K562 (cell line): ENCODE measurements around the gene ATP6V0C. TPM values are rescaled to one million over a fixed set of nuclear protein-coding genes. Genes with fewer than 3 reads are reported as not detected.
A peak's percentile ranks its signal among the peaks of the same experiment; 100 is the strongest.

Source experiments
- AFF4 ChIP-seq: sonication (generic); formaldehyde crosslinking; IDR thresholded peaks from 2 replicates; pipeline ENCODE4 v1.8.0; 2023; ENCODE audit warnings: mild to moderate bottlenecking, missing genetic modification reagents
- E2F6 ChIP-seq, 2 experiments: IDR thresholded peaks; 2 replicates each; pipeline ENCODE4 v1.6.1; 2011; ENCODE audit warnings: borderline replicate concordance in 1 of 2, control low read depth in 1 of 2, low read depth in 1 of 2, low read length in 1 of 2, mild to moderate bottlenecking in 1 of 2, mixed read lengths in 1 of 2, moderate library complexity in 1 of 2; ENCODE audit not compliant: insufficient read depth in 1 of 2, insufficient read length in 1 of 2, poor library complexity in 1 of 2, severe bottlenecking in 1 of 2; ENCODE audit errors: extremely low read depth in 1 of 2
- ERF ChIP-seq: fragments of 450-650 bp; formaldehyde crosslinking; IDR thresholded peaks from 2 replicates; pipeline ENCODE4 v1.4.0; 2020; ENCODE audit warnings: mild to moderate bottlenecking, mixed read lengths
- GABPB1 ChIP-seq: sonication (generic); formaldehyde crosslinking; IDR thresholded peaks from 2 replicates; pipeline ENCODE4 v1.8.0; 2022; ENCODE audit warnings: mild to moderate bottlenecking, missing genetic modification reagents
- HCFC1 ChIP-seq: IDR thresholded peaks from 2 replicates; pipeline ENCODE4 v1.6.1; 2012; ENCODE audit warnings: low read depth, low read length, improper control_type of control experiment
- MXI1 ChIP-seq: IDR thresholded peaks from 2 replicates; pipeline ENCODE4 v1.6.1; 2011; ENCODE audit warnings: low read depth, mild to moderate bottlenecking, improper control_type of control experiment, low read length
- PHB ChIP-seq: fragments of 250-450 bp; sonication (Bioruptor Pico); IDR thresholded peaks from 2 replicates; pipeline ENCODE4 v1.5.0; 2021
- PHF21A ChIP-seq: fragments of 450-650 bp; IDR thresholded peaks from 2 replicates; pipeline ENCODE4 v1.6.1; 2017; ENCODE audit warnings: low read depth, borderline replicate concordance
- PTTG1 ChIP-seq: fragments of 450-650 bp; IDR thresholded peaks from 2 replicates; pipeline ENCODE4 v1.6.1; 2016; ENCODE audit warnings: low read depth, mild to moderate bottlenecking, missing genetic modification characterization, missing compliant biosample characterization
- RERE ChIP-seq: sonication (generic); formaldehyde crosslinking; IDR thresholded peaks from 2 replicates; pipeline ENCODE4 v1.8.0; 2023; ENCODE audit warnings: missing genetic modification reagents, mild to moderate bottlenecking, borderline replicate concordance
- TAF1 ChIP-seq: IDR thresholded peaks from 2 replicates; pipeline ENCODE4 v1.6.1; 2011; ENCODE audit warnings: mild to moderate bottlenecking, low read length, moderate library complexity; ENCODE audit not compliant: insufficient read depth, control insufficient read depth, severe bottlenecking; ENCODE audit errors: extremely low read depth
- YBX1 ChIP-seq: fragments of 450-650 bp; IDR thresholded peaks from 2 replicates; pipeline ENCODE4 v1.7.1; 2016; ENCODE audit warnings: mild to moderate bottlenecking
- ZBTB9 ChIP-seq: fragments of 450-650 bp; formaldehyde crosslinking; IDR thresholded peaks from 2 replicates; pipeline ENCODE4 v1.4.0; 2020; ENCODE audit warnings: mild to moderate bottlenecking, moderate library complexity
- polyA plus RNA-seq, 8 experiments: library from polyadenylated mRNA; depleted of rRNA in 4 of 8; stranded (reverse) in 5 of 8; unstranded in 3 of 8; fragments of >200 nt; fragmentation: Nextera tagmentation in 2 of 8; fragmentation: Illumina TruSeq in 1 of 8; extraction: Ambion mirVana in 2 of 8; extraction: Trizol in 1 of 8; gene quantifications; 2 replicates each; pipeline versions ENCODE4 v1.2.1 to v1.2.3, GENCODE V29; 2011 to 2014; ENCODE audit warnings: inconsistent platforms in 1 of 8, missing spikeins in 1 of 8
- total RNA-seq, 7 experiments: library from RNA; depleted of rRNA in 6 of 7; stranded (reverse); fragments of >200 nt in 6 of 7; fragmentation: Illumina TruSeq in 2 of 7; extraction: Trizol in 2 of 7; gene quantifications; 2 replicates each; pipeline versions ENCODE4 v1.2.1 to v1.2.3, GENCODE V29; 2011 to 2021; ENCODE audit warnings: low replicate concordance in 1 of 7

ATP6V0C gene
- total and polyA plus RNA-seq, 9 of the 15 experiments (the other 6 are each of a cell fraction or from before 2014, with no cell fraction given): 2.9 to 228 (median 22.7) TPM

- TF ChIP-seq AFF4 (CRISPR knock-in tag): no peak
- TF ChIP-seq HCFC1: peak; percentile 51; the same call in 1 of the 2 replicates
- no peak for TF ChIP-seq MXI1
- TF ChIP-seq ERF (CRISPR knock-in tag): no peak
- peak; percentile 73; the same call in 1 of the 2 replicates for TF ChIP-seq ZBTB9 (CRISPR knock-in tag)
- peak; percentile 38 for TF ChIP-seq TAF1
- TF ChIP-seq PHB: no peak
- 0 out of 2 replicates have a peak, but pooled peaks have one; percentile 8 for TF ChIP-seq PHF21A
- TF ChIP-seq PTTG1 (tag): no peak
- TF ChIP-seq YBX1: no peak
- no peak for TF ChIP-seq RERE
- peak; percentile 76 for TF ChIP-seq GABPB1 (CRISPR knock-in tag)
- TF ChIP-seq E2F6 (IDR thresholded peaks at IDR 0.05; ENCODE audit: borderline replicate concordance in 1 of 2, extremely low read depth in 1 of 2, insufficient read depth in 1 of 2, insufficient read length in 1 of 2, low read depth in 1 of 2, low read length in 1 of 2, poor library complexity in 1 of 2, severe bottlenecking in 1 of 2): peak in 1 of 2 experiments; percentile 0
Observed at GRCh38 chr16:2537451-2538379, 24.0 kb downstream of the ATP6V0C start, which contains the start of gene PDPK1 (continued).
